PC-3 (cell line): ENCODE measurements around the gene SYNJ2. TPM values are rescaled to one million over a fixed set of nuclear protein-coding genes. Genes with fewer than 3 reads are reported as not detected.

Experiments used
- ATAC-seq: fragments of 200-7000 bp; cut with Tn5 transposase; 2 replicates; pipeline ENCODE4 v1.9.1; 2020; ENCODE audit warnings: mild to moderate bottlenecking, moderate library complexity
- BruUV-seq: library from RNA; stranded (reverse); fragments of 400-500 nt; replicated peaks from 2 replicates; lab custom pipeline; 2021; lab: Mats Ljungman, UMichigan
- CTCF ChIA-PET: fragments of 300-600 bp; sonication (Branson Sonifier 250); formaldehyde crosslinking; loops from one replicate; lab custom pipeline; 2022; ENCODE audit warnings: antibody characterized with exemption; lab: Charles Lee
- POLR2A ChIA-PET: fragments of 300-600 bp; sonication (Branson Sonifier 250); formaldehyde crosslinking; loops from one replicate; lab custom pipeline; 2022; ENCODE audit warnings: antibody characterized with exemption; ENCODE audit not compliant: unreplicated experiment; lab: Charles Lee
- DNase-seq: peaks from one replicate; pipeline ENCODE4 v3.0.0-alpha.2; 2015
- H2AFZ ChIP-seq: fragments of 300-600 bp; sonication (generic); 2 replicates; pipeline ENCODE4 v1.6.0; 2016; ENCODE audit warnings: antibody characterized with exemption, low read length
- H3F3A ChIP-seq: fragments of 300-600 bp; sonication (generic); one replicate; pipeline ENCODE4 v1.6.0; 2017; ENCODE audit warnings: antibody characterized with exemption, low read length, control low read depth, mild to moderate bottlenecking; ENCODE audit not compliant: unreplicated experiment
- H3K27ac ChIP-seq: fragments of 300-600 bp; sonication (generic); 2 replicates; pipeline ENCODE4 v1.5.1; 2016; ENCODE audit warnings: mild to moderate bottlenecking, low read length
- H3K27me3 ChIP-seq: fragments of 300-600 bp; sonication (generic); 2 replicates; pipeline ENCODE4 v1.6.1; 2016; ENCODE audit warnings: low read length, mixed read lengths
- H3K36me3 ChIP-seq: fragments of 300-600 bp; sonication (generic); 2 replicates; pipeline ENCODE4 v1.6.1; 2016; ENCODE audit warnings: low read depth, mixed run types, low read length, mixed read lengths
- H3K4me1 ChIP-seq: fragments of 300-600 bp; sonication (generic); 2 replicates; pipeline ENCODE4 v1.5.1; 2016; ENCODE audit warnings: low read length; ENCODE audit not compliant: insufficient read depth
- H3K4me2 ChIP-seq: fragments of 300-600 bp; sonication (generic); 2 replicates; pipeline ENCODE4 v1.6.0; 2016; ENCODE audit warnings: low read length
- H3K4me3 ChIP-seq: fragments of 300-600 bp; sonication (generic); 2 replicates; pipeline ENCODE4 v1.5.1; 2016; ENCODE audit warnings: mild to moderate bottlenecking, low read length, mixed read lengths
- H3K79me2 ChIP-seq: fragments of 300-600 bp; sonication (generic); 2 replicates; pipeline ENCODE4 v1.6.1; 2017; ENCODE audit warnings: low read length, mixed read lengths
- H3K9ac ChIP-seq: fragments of 300-600 bp; sonication (generic); 2 replicates; pipeline ENCODE4 v1.6.0; 2016; ENCODE audit warnings: mild to moderate bottlenecking, low read length
- H3K9me2 ChIP-seq: fragments of 300-600 bp; sonication (generic); replicated peaks from 2 replicates; pipeline ENCODE4 v1.6.1; 2016; ENCODE audit warnings: mixed run types, low read length, mixed read lengths
- H3K9me3 ChIP-seq: fragments of 300-600 bp; sonication (generic); 2 replicates; pipeline ENCODE4 v1.6.1; 2016; ENCODE audit warnings: low read length, mixed read lengths
- H4K20me1 ChIP-seq: fragments of 300-600 bp; sonication (generic); 2 replicates; pipeline ENCODE4 v1.6.1; 2016; ENCODE audit warnings: low read length, mixed read lengths
- CTCF ChIP-seq: fragments of 300-600 bp; sonication (generic); conservative IDR thresholded peaks from 2 replicates; pipeline ENCODE4 v1.5.1; 2017; ENCODE audit warnings: antibody characterized with exemption, low read depth, mild to moderate bottlenecking, low read length
- EZH2 ChIP-seq: fragments of 300-600 bp; sonication (generic); IDR thresholded peaks from one replicate; pipeline ENCODE4 v1.6.1; 2017; ENCODE audit warnings: antibody characterized with exemption, mild to moderate bottlenecking, low read length; ENCODE audit not compliant: unreplicated experiment
- EZH2phosphoT487 ChIP-seq: fragments of 300-600 bp; sonication (generic); IDR thresholded peaks from 2 replicates; pipeline ENCODE4 v1.6.1; 2018; ENCODE audit warnings: mild to moderate bottlenecking, antibody characterized with exemption, low read length, borderline replicate concordance
- intact Hi-C: fragments of 100-400 bp; cut with micrococcal nuclease; formaldehyde crosslinking; loops from 2 replicates; pipeline ENCODE4 v1.9.0; 2023
- total RNA-seq: library from RNA; depleted of rRNA; stranded (reverse); fragments of >200 nt; gene quantifications from 2 replicates; pipeline ENCODE4 v1.2.3, GENCODE V29; 2014

Gene SYNJ2
- total RNA-seq, 1 experiment from 2014 or later, result 21.5 TPM

- no TSS peak for BruUV-seq
Observed at GRCh38 chr6:158059108-158059507, 77.4 kb downstream of the SYNJ2 start.

GRCh38 chr6:158060455-158061360 is 79.0 kb downstream of the SYNJ2 start:
- Histone ChIP-seq H4K20me1 (no peaks in the 10 kb centered on the region), H3K27ac (peak overlapping the region; percentile 93), H2AFZ (peak overlapping the region; percentile 21; the same call in 1 of the 2 replicates), H3K4me1 (peaks cover 49% of the 10 kb centered on the region), H3F3A (no peaks in the 10 kb centered on the region), H3K27me3 (no peaks in the 10 kb centered on the region), H3K9ac (peak overlapping the region; percentile 83), H3K4me3 (no peak overlapping the region), H3K9me3 (no peaks in the 10 kb centered on the region), H3K4me2 (peak overlapping the region; percentile 33), H3K9me2 (no peaks in the 10 kb centered on the region), H3K79me2 (peaks cover 11% of the 10 kb centered on the region; the same call in 1 of the 2 replicates), H3K36me3 (0 out of 2 replicates have a peak, but pooled peaks cover 8% of the 10 kb centered on the region)
- intact Hi-C loops, result no loop called here
- DNase-seq, result peak; percentile 93
- ChIA-PET POLR2A (no interaction called here), CTCF (no interaction called here)
- peak; percentile 25 for ATAC-seq
- TF ChIP-seq CTCF (no peak), EZH2phosphoT487 (no peak), EZH2 (no peak)
- no TSS peak for BruUV-seq

More at GRCh38 chr6:158059108-158059507, 77.4 kb downstream of the SYNJ2 start:
- Histone ChIP-seq H3K9me2 (no peaks in the 10 kb centered on the region), H3K4me1 (peaks cover 50% of the 10 kb centered on the region), H3K4me2 (no peak overlapping the region), H3K9me3 (no peaks in the 10 kb centered on the region), H3K9ac (no peak overlapping the region), H3K79me2 (peaks cover 11% of the 10 kb centered on the region; the same call in 1 of the 2 replicates), H3K27me3 (no peaks in the 10 kb centered on the region), H3F3A (no peaks in the 10 kb centered on the region), H3K27ac (peak overlapping the region; percentile 93; the same call in 1 of the 2 replicates), H4K20me1 (no peaks in the 10 kb centered on the region), H3K4me3 (no peak overlapping the region), H3K36me3 (0 out of 2 replicates have a peak, but pooled peaks cover 8% of the 10 kb centered on the region), H2AFZ (no peak overlapping the region)
- ChIA-PET POLR2A (no interaction called here), CTCF (no interaction called here)
- TF ChIP-seq CTCF, result no peak
- no peak for TF ChIP-seq EZH2
- TF ChIP-seq EZH2phosphoT487, result no peak
- intact Hi-C loops, result no loop called here
- DNase-seq (no peak), ATAC-seq (no peak)

GRCh38 chr6:158061361-158061708 is 79.7 kb downstream of the SYNJ2 start:
- Histone ChIP-seq H2AFZ (no peak overlapping the region), H3K4me2 (no peak overlapping the region), H3K9ac (no peak overlapping the region)

More at GRCh38 chr6:158061361-158061708, 79.7 kb downstream of the SYNJ2 start:
- H3K27me3 ChIP-seq, result no peaks in the 10 kb centered on the region
- CTCF ChIA-PET, result no interaction called here
- ATAC-seq, result no peak
- no TSS peak for BruUV-seq
- POLR2A ChIA-PET, result no interaction called here
- 0 out of 2 replicates have a peak, but pooled peaks cover 3% of the 10 kb centered on the region for H3K36me3 ChIP-seq
- intact Hi-C loops, result no loop called here
- no peaks in the 10 kb centered on the region for H3K9me3 ChIP-seq
- TF ChIP-seq CTCF, result no peak
- TF ChIP-seq EZH2phosphoT487, result no peak
- TF ChIP-seq EZH2, result no peak
- H4K20me1 ChIP-seq, result no peaks in the 10 kb centered on the region
- H3K79me2 ChIP-seq, result peaks cover 10% of the 10 kb centered on the region; the same call in 1 of the 2 replicates
- H3K9me2 ChIP-seq, result no peaks in the 10 kb centered on the region
- no peak for DNase-seq
- H3K27ac ChIP-seq, result peak overlapping the region; percentile 93
- H3K4me1 ChIP-seq, result peaks cover 43% of the 10 kb centered on the region
- H3K4me3 ChIP-seq, result no peak overlapping the region
- no peaks in the 10 kb centered on the region for H3F3A ChIP-seq
